ENCODE measurements around the gene SFN. TPM values are rescaled to one million over a fixed set of nuclear protein-coding genes. Genes with fewer than 3 reads are reported as not detected.

SFN gene
- total RNA-seq, 2 donors from 2014 or later = 239 to 253 TPM

GRCh38 chr1:26889551-26890466, 26.9 kb downstream of the SFN start, which contains the start of gene GPN2:
Gene GPN2, minus strand, starts transcription at chr1:26890283. Its CDS starts 187 bp downstream, at chr1:26890096.
- Histone ChIP-seq H3K36me3 (peaks cover 24% of the 10 kb centered on the region), H3K4me3 (peak within 1 kb of the TSS; percentile 98), H3K4me1 (peaks cover 8% of the 10 kb centered on the region), H3K9ac (ENCODE audit: low read depth in 2 of 2, low read length in 2 of 2) (peak within 1 kb of the TSS; percentile 96 to 97), H3K9me3 (no peaks in the 10 kb centered on the region), H3K27ac (peak within 1 kb of the TSS; percentile 92), H3K27me3 (no peaks in the 10 kb centered on the region)
- peak; percentile 88 for DNase-seq
- intact Hi-C loops (cut with DNase I) = no loop called here
- TF ChIP-seq CTCF (IDR thresholded peaks at IDR 0.05) = no peak

- peaks cover 20% of the 10 kb centered on the region for H3K36me3 ChIP-seq
- H3K27ac ChIP-seq = peak overlapping the region; percentile 92
- H3K4me3 ChIP-seq = peak overlapping the region; percentile 98
- peaks cover 8% of the 10 kb centered on the region for H3K4me1 ChIP-seq
- DNase-seq = no peak
- no peaks in the 10 kb centered on the region for H3K27me3 ChIP-seq
- peak overlapping the region; percentile 96 to 97 for H3K9ac ChIP-seq (ENCODE audit: low read depth in 2 of 2, low read length in 2 of 2)
- intact Hi-C loops (cut with DNase I) = no loop called here
- no peak for TF ChIP-seq CTCF (IDR thresholded peaks at IDR 0.05)
- H3K9me3 ChIP-seq = no peaks in the 10 kb centered on the region
Observed at GRCh38 chr1:26890467-26890796, 27.5 kb downstream of the SFN start.

- Histone ChIP-seq H3K27me3 (no peaks in the 10 kb centered on the region), H3K4me1 (peaks cover 9% of the 10 kb centered on the region), H3K4me3 (no peak overlapping the region), H3K36me3 (peaks cover 19% of the 10 kb centered on the region), H3K9me3 (no peaks in the 10 kb centered on the region), H3K27ac (no peak overlapping the region), H3K9ac (ENCODE audit: low read depth in 2 of 2, low read length in 2 of 2) (no peak overlapping the region)
- no peak for DNase-seq
- TF ChIP-seq CTCF (IDR thresholded peaks at IDR 0.05) = no peak
- intact Hi-C loops (cut with DNase I) = no loop called here
Observed at GRCh38 chr1:26894263-26894662, 31.3 kb downstream of the SFN start.

GRCh38 chr1:26897351-26897750, 34.4 kb downstream of the SFN start:
- Histone ChIP-seq H3K4me3 (no peak overlapping the region), H3K9me3 (no peaks in the 10 kb centered on the region), H3K27ac (no peak overlapping the region), H3K4me1 (peaks cover 10% of the 10 kb centered on the region), H3K27me3 (no peaks in the 10 kb centered on the region), H3K9ac (ENCODE audit: low read depth in 2 of 2, low read length in 2 of 2) (no peak overlapping the region), H3K36me3 (peaks cover 18% of the 10 kb centered on the region)
- intact Hi-C loops (cut with DNase I) = no loop called here
- DNase-seq = no peak
- no peak for TF ChIP-seq CTCF (IDR thresholded peaks at IDR 0.05)

- intact Hi-C loops (cut with DNase I) = no loop called here
- Histone ChIP-seq H3K36me3 (peaks cover 5% of the 10 kb centered on the region), H3K4me3 (peak within 1 kb of the TSS; percentile 97), H3K4me1 (peaks cover 10% of the 10 kb centered on the region), H3K9me3 (no peaks in the 10 kb centered on the region), H3K9ac (ENCODE audit: low read depth in 2 of 2, low read length in 2 of 2) (peak within 1 kb of the TSS; percentile 85 to 94), H3K27ac (peak within 1 kb of the TSS; percentile 82), H3K27me3 (no peaks in the 10 kb centered on the region)
- TF ChIP-seq CTCF (IDR thresholded peaks at IDR 0.05) = no peak
- DNase-seq = peak; percentile 94
Observed at GRCh38 chr1:26900001-26900814, 37.3 kb downstream of the SFN start, which contains the start of gene GPATCH3. Gene GPATCH3, minus strand, starts transcription at chr1:26900467. Its CDS starts 25 bp downstream, at chr1:26900442.

Measured in colonic mucosa (tissue), 4 donors.